ENCODE results near the gene MAPK8IP1.

Gene MAPK8IP1

GRCh38 chr11:45945397-45945999, 60.0 kb downstream of the MAPK8IP1 start:
- DNase-seq (ENCODE audit: low spot score in 2 of 2) (no peak), ATAC-seq (no peak)
- no peak overlapping the region for H3K4me3 Mint-ChIP-seq
- no peaks in the 10 kb centered on the region for H3K4me1 Mint-ChIP-seq
- peaks cover 88% of the 10 kb centered on the region for H3K36me3 Mint-ChIP-seq
- peak overlapping the region; percentile 30 for H3K27ac Mint-ChIP-seq
- H3K9me3 Mint-ChIP-seq: no peaks in the 10 kb centered on the region

DNA sequence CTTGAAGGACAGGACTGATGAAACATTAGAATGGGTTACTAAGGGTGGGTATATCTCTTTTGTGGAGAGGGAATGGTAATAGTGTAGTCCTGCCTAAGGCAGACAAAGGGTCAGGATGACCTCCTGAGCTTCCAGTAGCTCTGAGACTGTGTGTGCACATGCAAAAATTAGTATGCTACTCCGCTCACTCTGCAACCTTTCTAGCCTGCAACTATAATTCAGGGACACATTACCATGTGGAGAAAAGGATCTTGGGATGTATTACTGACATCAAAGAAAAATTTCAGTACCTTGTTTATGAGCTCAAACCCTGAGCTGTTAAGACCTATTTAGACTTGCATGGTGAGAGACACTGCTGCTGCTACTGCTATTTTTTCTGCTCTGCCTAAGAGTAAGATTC, 62.4 kb downstream of the MAPK8IP1 start:
- no peak overlapping the region for H3K4me3 Mint-ChIP-seq
- no peaks in the 10 kb centered on the region for H3K4me1 Mint-ChIP-seq

DNA sequence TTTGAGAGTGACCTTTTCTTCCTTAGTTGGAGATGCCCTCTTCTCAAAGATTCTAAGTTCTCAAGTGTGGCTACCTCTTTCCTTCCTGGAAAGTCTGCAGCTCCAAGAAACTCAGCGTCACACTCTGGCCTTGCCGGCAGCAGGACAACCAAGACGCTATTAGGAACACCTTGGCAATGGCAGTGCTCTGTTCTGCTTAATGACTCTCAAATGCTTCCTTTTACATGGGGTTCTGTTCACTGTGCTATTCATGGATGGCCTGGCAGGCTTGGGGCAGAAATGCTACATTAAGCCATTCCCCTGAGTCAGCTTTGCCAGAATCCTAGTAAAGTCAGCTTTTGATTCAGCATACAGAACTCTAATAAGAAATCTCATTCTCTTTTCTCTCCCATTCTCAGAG, 62.9 kb downstream of the MAPK8IP1 start:
- Mint-ChIP-seq H3K36me3 (peaks cover 98% of the 10 kb centered on the region), H3K27ac (no peak overlapping the region), H3K9me3 (no peaks in the 10 kb centered on the region), H3K4me3 (no peak overlapping the region), H3K4me1 (no peaks in the 10 kb centered on the region)
- ATAC-seq (no peak), DNase-seq (ENCODE audit: low spot score in 2 of 2) (no peak)

More for the DNA sequence above, 62.4 kb downstream of the MAPK8IP1 start:
- peaks cover 97% of the 10 kb centered on the region for H3K36me3 Mint-ChIP-seq
- H3K9me3 Mint-ChIP-seq: no peaks in the 10 kb centered on the region
- ATAC-seq: no peak
- no peak overlapping the region for H3K27ac Mint-ChIP-seq
- no peak for DNase-seq (ENCODE audit: low spot score in 2 of 2)

- DNase-seq (ENCODE audit: low spot score in 2 of 2): no peak
- H3K36me3 Mint-ChIP-seq: peaks cover 99% of the 10 kb centered on the region
- H3K4me3 Mint-ChIP-seq: no peak overlapping the region
- ATAC-seq: no peak
- no peak overlapping the region for H3K27ac Mint-ChIP-seq
- no peaks in the 10 kb centered on the region for H3K9me3 Mint-ChIP-seq
- no peaks in the 10 kb centered on the region for H3K4me1 Mint-ChIP-seq
These were observed 64.5 kb downstream of the MAPK8IP1 start for GRCh38 chr11:45949992-45950407.
